ENCODE measurements around the gene PKP4. TPM values are rescaled to one million over a fixed set of nuclear protein-coding genes. Genes with fewer than 3 reads are reported as not detected.

Gene PKP4
- polyA plus RNA-seq, 1 donor from 2014 or later: 24.2 TPM

DNA sequence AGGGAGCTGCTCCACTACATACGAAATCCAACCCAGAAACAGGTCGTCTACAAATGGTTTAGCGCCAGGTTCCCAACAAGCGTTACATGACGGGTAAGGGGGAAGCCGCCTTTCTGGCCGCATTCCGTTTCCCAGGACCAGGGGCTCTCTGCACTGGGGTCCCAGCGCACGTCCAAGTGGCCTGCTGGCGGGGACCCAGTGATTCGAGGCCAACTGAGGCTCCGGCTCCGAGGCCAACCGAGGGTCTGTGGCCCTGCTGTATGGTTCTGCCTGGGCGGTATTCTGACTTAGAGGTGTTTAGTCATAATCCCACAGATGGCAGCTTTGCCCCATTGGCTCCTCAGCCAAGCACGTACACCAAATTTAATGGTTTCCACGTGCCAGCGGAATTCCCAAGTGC, 127.2 kb downstream of the PKP4 start:
- H3K9me3 ChIP-seq (ENCODE audit: low read length): no peaks in the 10 kb centered on the region

DNA sequence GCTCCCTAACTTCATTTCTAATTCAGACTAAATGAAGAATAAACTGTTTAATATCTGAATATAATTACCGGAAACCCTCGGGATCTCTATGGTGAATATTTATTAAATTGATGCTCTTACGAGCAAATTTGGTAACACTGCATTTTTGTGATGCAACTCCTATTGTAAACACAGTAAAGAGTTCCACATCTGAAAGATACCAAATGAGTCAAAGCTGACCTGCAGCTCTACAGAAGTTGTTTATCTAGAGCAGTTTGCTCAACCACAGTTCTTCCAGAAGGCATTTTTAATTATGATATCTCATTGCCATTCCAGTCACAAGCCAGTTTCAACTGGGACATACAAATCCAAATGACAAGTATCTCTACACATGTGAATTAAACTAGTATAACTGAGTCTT, 129.7 kb downstream of the PKP4 start:
- TF ChIP-seq, protein P1, sequence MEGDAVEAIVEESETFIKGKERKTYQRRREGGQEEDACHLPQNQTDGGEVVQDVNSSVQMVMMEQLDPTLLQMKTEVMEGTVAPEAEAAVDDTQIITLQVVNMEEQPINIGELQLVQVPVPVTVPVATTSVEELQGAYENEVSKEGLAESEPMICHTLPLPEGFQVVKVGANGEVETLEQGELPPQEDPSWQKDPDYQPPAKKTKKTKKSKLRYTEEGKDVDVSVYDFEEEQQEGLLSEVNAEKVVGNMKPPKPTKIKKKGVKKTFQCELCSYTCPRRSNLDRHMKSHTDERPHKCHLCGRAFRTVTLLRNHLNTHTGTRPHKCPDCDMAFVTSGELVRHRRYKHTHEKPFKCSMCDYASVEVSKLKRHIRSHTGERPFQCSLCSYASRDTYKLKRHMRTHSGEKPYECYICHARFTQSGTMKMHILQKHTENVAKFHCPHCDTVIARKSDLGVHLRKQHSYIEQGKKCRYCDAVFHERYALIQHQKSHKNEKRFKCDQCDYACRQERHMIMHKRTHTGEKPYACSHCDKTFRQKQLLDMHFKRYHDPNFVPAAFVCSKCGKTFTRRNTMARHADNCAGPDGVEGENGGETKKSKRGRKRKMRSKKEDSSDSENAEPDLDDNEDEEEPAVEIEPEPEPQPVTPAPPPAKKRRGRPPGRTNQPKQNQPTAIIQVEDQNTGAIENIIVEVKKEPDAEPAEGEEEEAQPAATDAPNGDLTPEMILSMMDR (IDR thresholded peaks at IDR 0.05; ENCODE audit: poor library complexity, severe bottlenecking): no peak
- no peak for TF ChIP-seq MXI1 (conservative IDR thresholded peaks at IDR 0.05; ENCODE audit: poor library complexity, severe bottlenecking)
- no peak for TF ChIP-seq EP300 (conservative IDR thresholded peaks at IDR 0.05; ENCODE audit: poor library complexity, severe bottlenecking)
- no peak for TF ChIP-seq POLR2AphosphoS5 (IDR thresholded peaks at IDR 0.05)
- TF ChIP-seq SMC3 (conservative IDR thresholded peaks at IDR 0.05; ENCODE audit: poor library complexity): no peak
- TF ChIP-seq TAF1 (IDR thresholded peaks at IDR 0.05; ENCODE audit: low read depth): no peak
- no peak for TF ChIP-seq EZH2 (IDR thresholded peaks at IDR 0.05; ENCODE audit: borderline replicate concordance, insufficient read depth, low read length, poor library complexity, severe bottlenecking)
- TF ChIP-seq, protein P2, sequence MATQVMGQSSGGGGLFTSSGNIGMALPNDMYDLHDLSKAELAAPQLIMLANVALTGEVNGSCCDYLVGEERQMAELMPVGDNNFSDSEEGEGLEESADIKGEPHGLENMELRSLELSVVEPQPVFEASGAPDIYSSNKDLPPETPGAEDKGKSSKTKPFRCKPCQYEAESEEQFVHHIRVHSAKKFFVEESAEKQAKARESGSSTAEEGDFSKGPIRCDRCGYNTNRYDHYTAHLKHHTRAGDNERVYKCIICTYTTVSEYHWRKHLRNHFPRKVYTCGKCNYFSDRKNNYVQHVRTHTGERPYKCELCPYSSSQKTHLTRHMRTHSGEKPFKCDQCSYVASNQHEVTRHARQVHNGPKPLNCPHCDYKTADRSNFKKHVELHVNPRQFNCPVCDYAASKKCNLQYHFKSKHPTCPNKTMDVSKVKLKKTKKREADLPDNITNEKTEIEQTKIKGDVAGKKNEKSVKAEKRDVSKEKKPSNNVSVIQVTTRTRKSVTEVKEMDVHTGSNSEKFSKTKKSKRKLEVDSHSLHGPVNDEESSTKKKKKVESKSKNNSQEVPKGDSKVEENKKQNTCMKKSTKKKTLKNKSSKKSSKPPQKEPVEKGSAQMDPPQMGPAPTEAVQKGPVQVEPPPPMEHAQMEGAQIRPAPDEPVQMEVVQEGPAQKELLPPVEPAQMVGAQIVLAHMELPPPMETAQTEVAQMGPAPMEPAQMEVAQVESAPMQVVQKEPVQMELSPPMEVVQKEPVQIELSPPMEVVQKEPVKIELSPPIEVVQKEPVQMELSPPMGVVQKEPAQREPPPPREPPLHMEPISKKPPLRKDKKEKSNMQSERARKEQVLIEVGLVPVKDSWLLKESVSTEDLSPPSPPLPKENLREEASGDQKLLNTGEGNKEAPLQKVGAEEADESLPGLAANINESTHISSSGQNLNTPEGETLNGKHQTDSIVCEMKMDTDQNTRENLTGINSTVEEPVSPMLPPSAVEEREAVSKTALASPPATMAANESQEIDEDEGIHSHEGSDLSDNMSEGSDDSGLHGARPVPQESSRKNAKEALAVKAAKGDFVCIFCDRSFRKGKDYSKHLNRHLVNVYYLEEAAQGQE (IDR thresholded peaks at IDR 0.05; ENCODE audit: borderline replicate concordance): no peak
- no peak for TF ChIP-seq RAD21 (conservative IDR thresholded peaks at IDR 0.05)
- Histone ChIP-seq H3K79me2 (replicated peaks; ENCODE audit: insufficient read depth, low read length) (no peaks in the 10 kb centered on the region), H3K27ac (ENCODE audit: low read length) (no peak overlapping the region), H3K9me2 (ENCODE audit: insufficient read depth, low read length) (no peaks in the 10 kb centered on the region), H3K27me3 (ENCODE audit: insufficient read depth, low read depth, low read length) (no peaks in the 10 kb centered on the region), H3K4me3 (ENCODE audit: low read length) (no peak overlapping the region), H3K9me3 (ENCODE audit: low read length) (no peaks in the 10 kb centered on the region), H4K20me1 (ENCODE audit: insufficient read depth) (no peaks in the 10 kb centered on the region), H3F3A (ENCODE audit: insufficient read depth, low read length, poor library complexity, severe bottlenecking) (no peaks in the 10 kb centered on the region), H3K36me3 (ENCODE audit: insufficient read depth, low read length) (no peaks in the 10 kb centered on the region), H2AFZ (ENCODE audit: low read depth, low read length) (no peak overlapping the region), H3K9ac (ENCODE audit: low read length) (no peak overlapping the region), H3K4me2 (ENCODE audit: low read length) (no peak overlapping the region)

More for the DNA sequence above, 127.2 kb downstream of the PKP4 start:
- H4K20me1 ChIP-seq (ENCODE audit: insufficient read depth): no peaks in the 10 kb centered on the region
- no peaks in the 10 kb centered on the region for H3K27me3 ChIP-seq (ENCODE audit: insufficient read depth, low read depth, low read length)
- no peak overlapping the region for H2AFZ ChIP-seq (ENCODE audit: low read depth, low read length)
- H3F3A ChIP-seq (ENCODE audit: insufficient read depth, low read length, poor library complexity, severe bottlenecking): no peaks in the 10 kb centered on the region
- no peaks in the 10 kb centered on the region for H3K36me3 ChIP-seq (ENCODE audit: insufficient read depth, low read length)
- H3K79me2 ChIP-seq (replicated peaks; ENCODE audit: insufficient read depth, low read length): no peaks in the 10 kb centered on the region
- no peak overlapping the region for H3K27ac ChIP-seq (ENCODE audit: low read length)
- H3K4me3 ChIP-seq (ENCODE audit: low read length): no peak overlapping the region
- no peak overlapping the region for H3K9ac ChIP-seq (ENCODE audit: low read length)
- no peaks in the 10 kb centered on the region for H3K9me2 ChIP-seq (ENCODE audit: insufficient read depth, low read length)
- TF ChIP-seq MXI1 (conservative IDR thresholded peaks at IDR 0.05; ENCODE audit: poor library complexity, severe bottlenecking): no peak
- no peak for TF ChIP-seq POLR2AphosphoS5 (IDR thresholded peaks at IDR 0.05)
- no peak for TF ChIP-seq EP300 (conservative IDR thresholded peaks at IDR 0.05; ENCODE audit: poor library complexity, severe bottlenecking)
- TF ChIP-seq EZH2 (IDR thresholded peaks at IDR 0.05; ENCODE audit: borderline replicate concordance, insufficient read depth, low read length, poor library complexity, severe bottlenecking): no peak
- no peak for TF ChIP-seq SMC3 (conservative IDR thresholded peaks at IDR 0.05; ENCODE audit: poor library complexity)
- TF ChIP-seq, protein P2 (IDR thresholded peaks at IDR 0.05; ENCODE audit: borderline replicate concordance): no peak
- no peak for TF ChIP-seq TAF1 (IDR thresholded peaks at IDR 0.05; ENCODE audit: low read depth)
- H3K4me2 ChIP-seq (ENCODE audit: low read length): no peak overlapping the region
